Measurements from ENCODE around the gene CNPPD1.
"Not testable (repeated sequence)": the region's sequence is repeated elsewhere in the genome, so short reads cannot be mapped to it uniquely, and the experiment has no call there.

CNPPD1 gene

DNA sequence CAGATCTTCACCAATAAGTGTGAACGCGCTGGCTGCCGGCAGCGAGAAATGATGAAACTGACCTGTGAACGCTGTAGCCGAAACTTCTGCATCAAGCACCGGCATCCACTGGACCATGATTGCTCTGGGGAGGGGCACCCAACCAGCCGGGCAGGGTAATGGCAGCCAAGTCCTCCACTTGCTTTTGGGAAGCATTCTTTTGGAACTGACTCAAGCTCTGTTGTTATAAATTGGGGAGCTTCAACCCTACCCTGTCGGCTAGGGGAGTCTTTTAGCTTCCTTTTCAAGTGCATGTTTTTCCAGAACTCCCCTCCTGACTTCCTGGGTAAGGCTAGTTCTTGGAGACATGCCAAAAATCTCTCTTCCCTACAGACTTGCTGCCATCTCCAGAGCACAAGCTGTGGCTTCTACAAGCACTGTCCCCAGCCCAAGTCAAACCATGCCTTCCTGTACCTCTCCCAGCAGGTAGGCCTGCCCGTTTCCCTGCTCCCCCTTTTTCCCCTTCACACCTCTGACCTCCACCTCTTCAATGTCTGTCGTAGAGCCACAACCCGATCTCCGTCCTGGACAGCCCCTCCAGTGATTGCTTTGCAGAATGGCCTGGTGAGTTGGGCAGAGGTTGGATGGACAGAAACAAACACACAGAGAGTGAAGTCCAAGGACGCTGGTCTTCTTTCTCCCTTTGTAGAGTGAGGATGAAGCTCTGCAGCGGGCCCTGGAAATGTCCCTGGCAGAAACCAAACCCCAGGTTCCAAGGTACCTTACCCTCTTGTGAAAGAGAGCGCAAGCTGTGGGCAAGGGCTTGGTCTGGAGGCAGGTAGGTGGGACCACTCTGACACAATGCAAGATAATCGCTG, 31.4 kb upstream of the CNPPD1 start:
- no peak for DNase-seq

DNA sequence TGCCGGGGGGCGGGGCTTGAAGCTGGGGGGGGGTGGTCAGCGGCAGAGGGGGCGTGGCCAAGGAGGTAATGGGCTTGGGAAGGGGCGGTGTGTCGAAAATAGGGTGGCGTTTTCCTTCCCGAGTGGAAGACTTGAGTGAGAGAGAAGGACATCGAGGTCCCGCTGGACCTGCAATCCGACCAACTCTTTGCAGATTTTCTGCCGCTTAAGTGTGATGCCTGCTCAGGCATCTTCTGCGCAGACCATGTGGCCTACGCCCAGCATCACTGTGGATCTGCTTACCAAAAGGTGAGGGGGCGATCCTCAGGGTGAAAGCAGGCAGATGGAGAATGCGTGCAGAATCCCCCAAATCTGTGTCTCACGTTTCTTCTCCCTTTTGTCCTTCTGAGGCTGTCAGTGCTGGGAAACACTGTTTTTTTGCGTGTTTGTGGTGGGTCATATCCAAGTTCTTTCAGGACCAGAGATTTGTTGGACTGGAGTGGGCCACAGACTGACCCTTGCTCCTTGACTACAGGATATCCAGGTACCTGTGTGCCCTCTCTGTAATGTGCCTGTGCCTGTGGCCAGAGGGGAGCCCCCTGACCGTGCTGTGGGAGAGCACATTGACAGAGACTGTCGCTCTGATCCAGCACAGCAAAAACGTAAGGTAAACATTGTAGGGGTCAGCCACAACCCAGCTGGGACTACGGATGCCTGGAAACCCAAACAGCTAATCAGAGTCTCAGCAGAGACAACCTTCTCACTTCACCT, 30.6 kb upstream of the CNPPD1 start:
- DNase-seq, result no peak

DNA sequence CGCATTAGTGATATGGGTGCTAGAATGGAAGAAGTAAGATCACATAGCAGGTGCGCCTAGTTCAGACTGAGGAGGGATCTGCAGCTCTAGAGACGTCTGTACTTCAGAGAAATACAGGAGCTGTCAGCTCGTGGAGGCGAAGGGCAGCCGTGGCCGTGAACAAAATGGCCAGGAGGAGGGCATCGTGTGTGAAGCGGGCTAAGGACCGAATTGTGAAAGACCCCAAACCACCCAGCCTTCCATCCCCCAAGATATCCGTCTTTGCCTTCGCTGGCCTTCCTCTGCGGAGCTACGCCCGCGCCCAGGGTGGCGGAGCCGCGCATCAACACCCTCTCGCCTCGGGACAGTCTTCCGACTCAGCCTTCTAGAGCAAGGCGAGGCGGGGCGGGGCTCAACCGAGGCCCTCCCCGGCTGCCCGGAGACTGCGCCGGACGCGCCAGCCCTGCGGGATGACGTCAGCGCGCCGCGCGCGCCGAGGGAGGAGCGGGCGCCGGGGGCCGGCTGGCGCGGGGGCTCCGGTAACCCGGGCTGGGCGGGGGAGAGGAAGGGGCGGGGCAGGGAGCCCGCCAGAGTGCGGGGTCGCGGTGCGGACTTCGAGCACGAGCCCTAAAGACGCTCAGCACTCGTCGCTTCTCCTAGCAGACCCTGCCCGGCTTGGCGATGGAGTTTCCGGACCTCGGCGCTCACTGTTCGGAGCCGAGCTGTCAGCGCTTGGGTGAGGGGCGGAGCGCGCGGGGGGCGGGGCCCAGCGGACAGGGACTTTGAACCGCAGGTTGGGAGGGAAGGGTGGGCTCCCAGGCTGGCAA, 29.8 kb upstream of the CNPPD1 start, which contains the start of gene ZFAND2B:
Gene ZFAND2B (plus strand): TSS at position 455 of the 806 bp plus-strand sequence. CDS start 206 bp downstream, at position 661.
- DNase-seq, result peak; percentile 97

DNA sequence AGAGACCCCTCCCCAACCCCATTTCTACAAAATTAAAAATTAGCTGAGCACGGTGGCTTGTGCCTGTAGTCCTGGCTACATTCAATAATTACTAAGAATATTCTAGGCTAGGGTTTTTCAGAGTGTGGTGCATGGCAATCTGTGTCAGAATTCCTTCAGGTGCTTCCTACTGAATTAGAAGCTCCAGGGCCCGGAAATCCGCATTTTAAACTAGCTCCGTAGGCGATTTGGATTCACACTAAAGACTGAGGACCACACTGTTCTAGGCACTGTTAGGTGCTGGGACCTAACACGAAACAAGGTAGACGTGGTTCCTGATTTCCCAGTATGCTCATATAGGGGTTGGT, 29.2 kb upstream of the CNPPD1 start:
- DNase-seq, result no peak

DNA sequence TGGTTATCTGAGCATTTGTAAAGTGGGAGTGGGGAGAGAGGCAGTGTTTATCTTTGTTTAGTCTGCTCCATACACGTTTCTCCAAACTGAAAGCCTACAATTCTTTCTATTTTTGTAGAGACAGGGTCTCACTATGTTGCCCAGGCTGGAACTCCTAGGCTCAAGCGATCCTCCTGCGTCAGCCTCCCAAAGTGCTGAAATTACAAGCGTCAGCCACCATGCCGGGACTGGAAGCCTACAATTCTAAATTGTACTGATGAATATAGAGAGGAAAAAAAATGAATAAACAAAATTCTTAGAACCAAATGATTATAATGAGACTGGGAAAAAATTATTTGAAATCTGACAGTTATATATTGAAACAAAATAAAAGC, 28.4 kb upstream of the CNPPD1 start:
- no peak for DNase-seq

DNA sequence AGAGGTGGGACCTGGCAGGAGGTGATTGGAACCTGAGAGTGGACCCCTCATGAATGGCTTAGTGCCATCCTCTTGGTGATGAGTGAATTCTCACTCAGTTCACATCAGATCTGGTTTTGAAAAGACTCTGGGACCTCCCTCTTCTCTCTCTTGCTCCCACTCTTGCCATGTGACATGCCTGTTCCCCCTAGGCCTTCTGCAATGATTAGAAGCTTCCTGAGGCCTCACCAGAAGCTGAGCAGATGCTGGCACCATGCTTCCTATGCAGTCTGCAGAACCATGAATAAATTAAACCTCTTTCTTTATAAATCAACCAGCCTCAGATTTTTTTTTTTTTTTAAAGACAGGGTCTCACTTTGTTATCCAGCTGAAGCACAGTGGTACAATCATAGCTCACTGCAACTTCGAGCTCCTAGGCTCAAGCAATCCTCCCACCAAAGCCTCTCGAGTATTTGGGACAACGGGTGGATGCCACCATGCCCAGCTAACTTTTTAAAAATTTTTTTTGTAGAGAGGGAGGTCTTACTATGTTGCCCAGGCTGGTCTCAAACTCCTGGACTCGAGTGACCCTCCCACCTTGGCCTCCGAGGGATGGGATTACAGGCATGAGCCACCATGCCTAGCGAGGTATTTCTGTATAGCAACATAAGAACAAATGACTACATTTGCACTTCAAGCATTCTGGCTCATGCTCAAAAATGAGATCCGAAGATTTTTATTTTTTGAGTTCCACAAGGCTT, 27.9 kb upstream of the CNPPD1 start:
- no peak for DNase-seq

DNA sequence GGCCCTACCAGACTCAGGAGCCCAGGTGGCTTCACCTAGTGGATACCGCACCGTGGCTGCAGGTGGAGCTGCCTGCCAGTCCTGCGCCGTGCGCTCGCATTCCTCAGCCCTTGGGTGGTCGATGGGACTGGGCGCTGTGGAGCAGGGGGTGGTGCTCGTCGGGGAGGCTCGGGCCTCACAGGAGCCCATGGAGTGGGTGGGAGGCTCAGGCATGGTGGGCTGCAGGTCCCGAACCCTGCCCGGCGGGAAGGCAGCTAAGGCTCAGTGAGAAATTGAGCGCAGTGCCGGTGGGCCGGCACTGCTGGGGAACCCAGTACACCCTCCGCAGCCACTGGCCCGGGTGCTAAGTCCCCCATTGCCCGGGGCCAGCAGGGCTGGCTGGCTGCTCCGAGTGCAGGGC, 24.6 kb upstream of the CNPPD1 start:
- DNase-seq, result not testable (repeated sequence)

DNA sequence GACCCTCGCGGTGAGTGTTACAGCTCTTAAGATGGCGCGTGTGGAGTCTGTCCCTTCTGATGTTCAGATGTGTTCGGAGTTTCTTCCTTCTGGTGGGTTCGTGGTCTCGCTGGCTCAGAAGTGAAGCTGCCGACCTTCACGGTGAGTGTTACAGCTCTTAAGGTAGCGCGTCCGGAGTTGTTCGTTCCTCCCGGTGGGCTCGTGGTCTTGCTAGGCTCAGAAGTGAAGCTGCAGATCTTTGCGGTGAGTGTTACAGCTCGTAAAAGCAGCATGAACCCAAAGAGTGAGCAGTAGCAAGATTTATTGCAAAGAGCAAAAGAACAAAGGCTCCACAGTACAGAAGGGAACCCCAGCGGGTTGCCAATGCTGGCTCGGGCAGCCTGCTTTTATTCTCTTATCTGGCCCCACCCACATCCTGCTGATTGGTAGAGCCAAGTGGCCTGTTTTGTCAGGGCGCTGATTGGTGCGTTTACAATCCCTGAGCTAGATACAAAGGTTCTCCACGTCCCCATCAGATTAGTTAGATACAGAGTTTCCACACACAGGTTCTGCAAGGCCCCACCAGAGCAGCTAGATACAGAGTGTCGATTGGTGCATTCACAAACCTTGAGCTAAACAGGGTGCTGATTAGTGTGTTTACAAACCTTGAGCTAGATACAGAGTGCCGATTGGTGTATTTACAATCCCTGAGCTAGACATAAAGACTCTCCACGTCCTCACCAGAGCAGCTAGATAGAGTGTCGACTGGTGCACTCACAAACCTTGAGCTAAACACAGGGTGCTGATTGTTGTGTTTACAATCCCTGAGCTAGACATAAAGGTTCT, 24.0 kb upstream of the CNPPD1 start:
- DNase-seq, result peak; percentile 75

DNA sequence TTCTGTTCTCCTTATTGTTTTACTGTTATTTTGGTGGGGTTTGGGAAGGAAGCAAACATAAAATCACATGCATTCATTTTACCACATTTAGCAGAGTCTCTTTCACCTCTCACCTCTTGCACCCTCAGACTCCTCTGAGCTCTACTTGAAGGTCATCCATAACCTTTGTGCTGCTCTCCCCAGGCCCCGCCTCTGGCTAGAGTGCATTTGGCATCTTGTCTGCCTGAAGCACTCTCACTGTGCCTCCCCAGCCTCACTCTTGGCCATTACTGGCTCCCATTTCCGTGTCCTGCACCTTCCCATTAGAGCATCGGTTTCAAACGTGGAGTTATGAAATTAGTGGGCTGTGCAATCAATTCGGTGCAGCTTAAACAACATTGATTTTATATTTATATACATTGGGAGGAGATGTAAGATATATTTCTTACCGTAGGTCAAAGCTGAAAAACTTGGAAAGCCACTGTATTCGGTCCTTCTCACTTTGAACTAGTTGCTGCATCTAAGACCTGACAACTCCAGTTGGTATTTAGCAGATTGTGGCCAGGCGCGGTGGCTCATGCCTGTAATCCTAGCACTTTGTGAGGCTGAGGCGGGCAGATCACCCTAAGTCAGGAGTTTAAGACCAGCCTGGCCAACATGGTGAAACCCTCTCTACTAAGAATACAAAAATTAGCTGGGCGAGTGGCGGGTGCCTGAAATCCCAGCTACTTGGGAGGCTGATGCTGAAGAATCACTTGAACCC, 22.9 kb upstream of the CNPPD1 start:
- DNase-seq, result no peak

DNA sequence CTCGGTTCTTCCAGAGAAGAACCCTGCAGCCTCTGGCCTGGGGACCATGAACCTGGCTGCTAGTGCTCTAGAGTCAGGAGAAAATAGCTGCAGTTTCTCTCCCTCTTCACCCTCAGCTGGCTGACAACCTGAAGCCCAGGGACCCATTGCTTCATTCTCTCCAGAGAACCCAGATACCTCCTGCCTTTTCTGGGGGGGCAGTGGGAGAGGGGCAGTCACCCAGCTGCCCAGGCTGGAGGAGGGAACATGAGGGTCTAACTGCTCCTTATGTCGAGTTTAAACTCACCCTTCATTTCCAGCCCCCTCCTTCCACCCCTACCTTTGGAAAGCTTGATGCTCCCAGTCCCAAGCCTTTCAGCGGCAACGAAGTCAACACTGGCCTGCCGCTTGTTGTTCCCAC, 22.2 kb upstream of the CNPPD1 start:
- no peak for DNase-seq

DNA sequence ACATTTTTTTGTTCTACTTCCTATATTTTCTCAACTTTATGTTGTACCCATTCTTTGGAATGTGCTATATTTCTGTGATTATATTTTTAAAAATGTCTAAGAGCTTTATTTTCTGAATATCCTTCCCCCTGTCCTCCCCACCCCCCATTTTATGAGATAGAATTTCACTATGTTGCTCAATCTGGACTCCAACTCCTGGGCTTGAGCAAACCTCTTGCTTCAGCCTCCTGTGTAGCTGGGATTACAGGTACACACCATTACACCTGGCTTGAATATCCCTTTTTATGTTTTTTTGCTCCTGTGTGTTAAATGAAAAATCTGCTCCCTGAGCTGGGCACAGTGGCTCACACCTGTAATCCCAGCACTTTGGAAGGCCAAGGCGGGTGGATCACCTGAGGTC, 20.7 kb upstream of the CNPPD1 start:
- no peak for DNase-seq

DNA sequence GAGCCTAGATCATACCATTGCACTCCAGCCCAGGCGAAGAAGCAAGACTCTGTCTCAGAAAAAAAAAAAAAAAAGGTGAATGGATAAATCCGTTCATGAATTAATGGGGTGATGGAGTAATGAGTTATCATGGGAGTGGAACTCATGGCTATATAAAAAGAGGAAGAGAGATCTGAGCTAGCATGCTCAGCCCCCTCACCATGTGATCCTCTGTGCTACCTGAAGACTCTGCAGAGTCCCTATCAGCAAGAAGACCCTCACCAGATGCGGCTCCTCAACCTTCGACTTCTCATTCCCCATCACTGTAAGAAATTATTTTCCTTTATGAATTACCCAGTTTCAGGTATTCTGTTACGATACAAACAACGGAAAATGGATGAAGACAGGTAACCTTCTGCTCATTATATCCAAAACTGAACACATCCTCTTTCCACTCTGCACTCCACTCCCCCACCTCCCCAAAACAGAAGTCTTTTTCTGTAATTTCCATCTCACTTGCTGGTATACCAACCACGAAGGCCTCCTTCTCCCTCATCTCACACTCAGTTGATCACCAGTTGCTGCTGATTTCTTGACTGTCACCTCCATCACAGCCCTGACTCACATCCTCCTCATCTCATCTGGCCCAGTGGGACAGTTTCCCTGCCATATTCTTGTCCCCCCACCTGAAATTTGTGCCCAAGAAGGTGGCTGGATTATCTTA, 10.2 kb upstream of the CNPPD1 start:
- DNase-seq, result no peak

DNA sequence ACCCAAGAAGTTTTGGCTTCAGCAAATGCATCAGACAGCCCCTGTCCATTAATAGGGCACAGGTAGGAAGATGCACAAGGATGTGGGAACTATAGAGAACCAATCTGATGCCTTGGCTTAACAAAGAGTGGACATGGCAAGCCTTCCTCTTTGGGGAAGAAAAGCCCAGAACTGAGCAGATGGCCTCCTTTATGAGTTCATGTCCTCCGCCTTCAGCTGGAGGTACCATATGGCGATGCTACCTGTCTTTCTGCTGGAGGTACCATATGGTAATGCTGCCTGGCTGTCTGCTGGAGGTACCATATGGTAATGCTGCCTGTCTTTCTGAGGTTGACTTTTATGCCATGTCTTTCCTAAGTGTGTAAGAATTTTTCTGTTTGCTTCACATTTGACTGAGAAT, 7.4 kb upstream of the CNPPD1 start:
- DNase-seq, result no peak

DNA sequence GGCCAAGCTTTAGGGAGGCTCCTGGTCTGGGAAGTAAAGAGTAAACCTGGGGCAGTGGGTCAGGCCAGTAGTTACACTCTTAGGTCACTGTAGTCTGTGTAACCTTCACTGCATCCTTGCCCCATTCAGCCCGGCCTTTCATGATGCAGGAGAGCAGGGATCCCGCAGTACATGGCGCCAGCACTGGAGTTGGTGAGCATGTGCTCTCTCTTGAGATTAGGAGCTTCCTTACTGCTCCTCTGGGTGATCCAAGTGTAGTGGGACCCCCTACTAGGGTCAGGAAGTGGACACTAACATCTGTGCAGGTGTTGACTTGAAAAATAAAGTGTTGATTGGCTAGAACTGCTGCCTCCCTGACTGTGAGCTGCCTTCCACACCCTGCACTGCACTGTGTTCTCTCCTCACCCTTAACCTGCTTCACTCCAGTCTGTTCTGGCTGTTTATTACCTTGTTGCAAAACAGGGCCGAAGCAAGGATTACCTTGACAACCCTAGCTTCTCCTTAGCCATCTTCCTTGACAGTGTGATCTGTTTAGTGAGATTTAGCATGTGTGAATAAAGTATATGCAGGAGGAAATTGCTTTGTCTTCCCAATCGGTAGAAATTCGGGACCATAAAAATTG, 6.5 kb upstream of the CNPPD1 start:
- no peak for DNase-seq

DNA sequence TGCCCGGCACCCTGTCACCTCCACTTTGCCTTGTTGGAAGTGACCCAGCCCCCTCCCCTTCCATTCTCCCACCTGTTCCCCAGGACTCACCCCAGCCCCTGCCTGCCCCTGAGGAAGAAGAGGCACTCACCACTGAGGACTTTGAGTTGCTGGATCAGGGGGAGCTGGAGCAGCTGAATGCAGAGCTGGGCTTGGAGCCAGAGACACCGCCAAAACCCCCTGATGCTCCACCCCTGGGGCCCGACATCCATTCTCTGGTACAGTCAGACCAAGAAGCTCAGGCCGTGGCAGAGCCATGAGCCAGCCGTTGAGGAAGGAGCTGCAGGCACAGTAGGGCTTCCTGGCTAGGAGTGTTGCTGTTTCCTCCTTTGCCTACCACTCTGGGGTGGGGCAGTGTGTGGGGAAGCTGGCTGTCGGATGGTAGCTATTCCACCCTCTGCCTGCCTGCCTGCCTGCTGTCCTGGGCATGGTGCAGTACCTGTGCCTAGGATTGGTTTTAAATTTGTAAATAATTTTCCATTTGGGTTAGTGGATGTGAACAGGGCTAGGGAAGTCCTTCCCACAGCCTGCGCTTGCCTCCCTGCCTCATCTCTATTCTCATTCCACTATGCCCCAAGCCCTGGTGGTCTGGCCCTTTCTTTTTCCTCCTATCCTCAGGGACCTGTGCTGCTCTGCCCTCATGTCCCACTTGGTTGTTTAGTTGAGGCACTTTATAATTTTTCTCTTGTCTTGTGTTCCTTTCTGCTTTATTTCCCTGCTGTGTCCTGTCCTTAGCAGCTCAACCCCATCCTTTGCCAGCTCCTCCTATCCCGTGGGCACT, 5.8 kb upstream of the CNPPD1 start:
- no peak for DNase-seq

DNA sequence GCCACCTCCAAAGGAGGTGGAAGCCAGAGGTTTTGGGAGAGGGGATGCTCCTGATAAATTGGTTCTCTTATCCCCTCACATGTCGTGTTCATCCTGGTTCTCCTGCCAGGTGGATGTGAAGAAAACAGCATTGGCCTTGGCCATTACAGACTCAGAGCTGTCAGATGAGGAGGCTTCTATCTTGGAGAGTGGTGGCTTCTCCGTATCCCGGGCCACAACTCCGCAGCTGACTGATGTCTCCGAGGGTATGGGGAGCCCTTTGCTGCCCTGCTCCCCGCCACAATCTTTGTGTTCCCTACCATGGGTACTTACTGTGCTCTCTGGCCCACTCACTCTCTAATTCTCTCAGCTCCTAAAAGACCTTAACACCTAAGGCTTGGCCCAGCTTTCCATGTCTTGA, 4.8 kb upstream of the CNPPD1 start:
- no peak for DNase-seq

DNA sequence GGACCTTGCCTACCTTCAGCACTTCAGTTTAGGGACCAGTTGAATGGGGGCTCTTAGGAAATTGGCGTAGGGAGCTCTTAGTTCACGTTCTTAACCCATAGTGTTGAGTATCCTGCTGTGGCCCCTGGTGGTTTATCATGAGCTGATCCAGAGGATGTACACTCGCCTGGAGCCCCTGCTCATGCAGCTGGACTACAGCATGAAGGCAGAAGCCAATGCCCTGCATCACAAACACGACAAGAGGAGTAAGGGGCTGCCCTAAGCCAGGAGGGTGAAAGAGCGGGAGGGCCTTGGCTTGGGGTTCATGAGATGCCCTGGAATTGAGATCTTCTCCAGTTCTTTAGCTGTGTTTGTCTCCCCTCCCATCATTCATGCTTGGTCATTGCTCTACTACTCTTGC, 4.2 kb upstream of the CNPPD1 start:
- no peak for DNase-seq

DNA sequence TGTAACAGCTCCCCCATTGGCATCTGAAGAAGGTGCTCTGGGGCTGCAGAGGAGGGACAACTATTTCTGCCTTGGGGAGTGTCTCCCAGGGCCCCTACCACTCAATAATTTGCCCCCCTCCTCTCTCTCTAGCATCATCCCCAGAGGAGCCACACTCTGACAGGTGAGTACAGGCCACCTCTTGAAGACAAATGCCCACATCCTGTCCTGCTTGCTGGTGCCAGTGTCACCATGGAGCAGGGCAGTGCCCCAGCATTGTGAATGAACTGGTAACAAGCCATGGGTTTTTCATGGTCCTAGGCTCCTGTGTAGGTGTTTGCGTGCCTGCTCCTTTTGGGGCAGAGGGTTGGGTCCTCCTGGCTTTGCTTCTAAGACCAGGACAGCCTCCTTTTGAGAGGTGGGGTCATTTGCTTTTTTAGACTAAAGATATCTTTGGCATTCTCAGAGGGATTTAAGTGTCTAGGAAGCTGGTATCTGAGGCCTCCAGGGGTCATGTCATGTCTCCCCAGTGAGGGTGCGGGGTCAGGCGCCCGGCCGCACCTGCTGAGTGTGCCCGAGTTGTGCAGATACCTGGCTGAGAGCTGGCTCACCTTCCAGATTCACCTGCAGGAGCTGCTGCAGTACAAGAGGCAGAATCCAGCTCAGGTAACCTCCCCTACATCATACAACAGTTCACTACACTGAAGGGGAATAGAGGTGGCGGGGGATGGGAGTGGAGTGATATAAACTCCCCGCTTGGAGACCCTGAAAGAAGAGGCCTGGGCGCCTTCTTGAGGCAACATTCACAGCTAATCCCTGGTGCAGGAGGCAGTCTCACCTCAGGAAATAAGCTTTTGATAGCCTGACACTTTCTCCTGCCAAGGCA, 3.1 kb upstream of the CNPPD1 start:
- DNase-seq, result no peak

Measured in activated CD8-positive, alpha-beta memory T cell treated with anti-CD3 and anti-CD28 coated beads, Interleukin-2, amount 50 U/mL, for 48 hours (primary cell).